SK-N-MC (cell line): ENCODE measurements around the gene OSCP1.

ENCODE experiments used
- EZH2 ChIP-seq: fragments of 200-600 bp; sonication (generic); IDR thresholded peaks from one replicate; pipeline ENCODE4 v1.6.1; 2017; ENCODE audit warnings: antibody characterized with exemption
- FOXP2 ChIP-seq: optimal IDR thresholded peaks from 2 replicates; pipeline ENCODE3; 2011; ENCODE audit warnings: mild to moderate bottlenecking, moderate library complexity; ENCODE audit not compliant: insufficient read depth; ENCODE audit errors: extremely low read length, control extremely low read depth
- POLR2AphosphoS5 ChIP-seq: IDR thresholded peaks from 2 replicates; pipeline ENCODE4 v1.6.1; 2012; ENCODE audit warnings: mild to moderate bottlenecking, low read depth, low read length, borderline replicate concordance

- TF ChIP-seq EZH2 = no peak
- no peak for TF ChIP-seq POLR2AphosphoS5
- TF ChIP-seq FOXP2 = no peak
These were observed 17.6 kb upstream of the OSCP1 start for GRCh38 chr1:36467700-36468455.
